Measurements from ENCODE around the gene SIGLEC11. TPM values are rescaled to one million over a fixed set of nuclear protein-coding genes. Genes with fewer than 3 reads are reported as not detected.
A peak's percentile ranks its signal among the peaks of the same experiment; 100 is the strongest.

SIGLEC11 gene
- total RNA-seq, 6 donors from 2014 or later, result 2.0 to 7.3 (median 4.4) TPM

DNA sequence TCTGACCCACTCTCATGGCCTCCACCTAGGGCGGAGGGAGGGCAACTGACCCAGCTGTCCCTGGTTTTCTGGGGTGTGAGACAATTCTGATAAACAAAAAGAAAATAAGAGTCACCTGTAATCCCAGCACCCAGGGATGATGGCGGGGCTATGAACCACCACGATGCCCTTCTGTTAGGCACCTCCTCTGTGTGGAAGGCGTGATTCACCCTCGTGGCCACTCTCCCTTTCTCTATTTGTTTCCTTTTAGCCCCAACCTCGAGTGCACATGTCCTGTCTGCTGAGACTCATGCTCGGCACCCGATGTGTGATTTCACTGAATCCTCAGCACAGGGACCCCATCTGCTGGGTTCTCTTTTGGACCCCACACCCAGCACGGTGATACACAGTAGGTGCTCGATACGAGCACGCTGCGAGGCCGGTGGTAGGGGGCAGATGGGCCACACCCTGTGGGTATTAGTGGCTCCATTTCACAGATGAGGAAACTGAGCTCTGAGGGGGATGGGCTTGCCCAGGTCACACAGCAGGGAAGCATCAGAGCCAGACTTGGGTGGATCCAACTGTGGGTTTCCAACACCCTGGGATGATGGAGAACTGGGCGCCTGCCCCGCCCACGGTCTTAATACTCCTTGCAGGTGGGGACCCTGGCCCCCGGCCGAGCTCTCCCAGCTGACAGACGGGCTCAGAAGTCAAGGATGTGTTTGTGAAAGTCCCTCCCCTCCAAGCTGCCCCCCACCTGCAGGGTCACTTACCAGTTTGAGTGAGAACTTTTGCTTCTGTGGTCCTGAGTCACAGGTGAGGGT is 39.3 kb upstream of the SIGLEC11 start:
- no peak for TF ChIP-seq EP300 (IDR thresholded peaks at IDR 0.05)
- TF ChIP-seq POLR2A (IDR thresholded peaks at IDR 0.05), result no peak
- no peak for TF ChIP-seq POLR2AphosphoS5 (IDR thresholded peaks at IDR 0.05)
- TF ChIP-seq, protein P1, sequence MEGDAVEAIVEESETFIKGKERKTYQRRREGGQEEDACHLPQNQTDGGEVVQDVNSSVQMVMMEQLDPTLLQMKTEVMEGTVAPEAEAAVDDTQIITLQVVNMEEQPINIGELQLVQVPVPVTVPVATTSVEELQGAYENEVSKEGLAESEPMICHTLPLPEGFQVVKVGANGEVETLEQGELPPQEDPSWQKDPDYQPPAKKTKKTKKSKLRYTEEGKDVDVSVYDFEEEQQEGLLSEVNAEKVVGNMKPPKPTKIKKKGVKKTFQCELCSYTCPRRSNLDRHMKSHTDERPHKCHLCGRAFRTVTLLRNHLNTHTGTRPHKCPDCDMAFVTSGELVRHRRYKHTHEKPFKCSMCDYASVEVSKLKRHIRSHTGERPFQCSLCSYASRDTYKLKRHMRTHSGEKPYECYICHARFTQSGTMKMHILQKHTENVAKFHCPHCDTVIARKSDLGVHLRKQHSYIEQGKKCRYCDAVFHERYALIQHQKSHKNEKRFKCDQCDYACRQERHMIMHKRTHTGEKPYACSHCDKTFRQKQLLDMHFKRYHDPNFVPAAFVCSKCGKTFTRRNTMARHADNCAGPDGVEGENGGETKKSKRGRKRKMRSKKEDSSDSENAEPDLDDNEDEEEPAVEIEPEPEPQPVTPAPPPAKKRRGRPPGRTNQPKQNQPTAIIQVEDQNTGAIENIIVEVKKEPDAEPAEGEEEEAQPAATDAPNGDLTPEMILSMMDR (IDR thresholded peaks at IDR 0.05), result no peak
- H3K9me3 ChIP-seq, result no peaks in the 10 kb centered on the region
- no peaks in the 10 kb centered on the region for H3K27me3 ChIP-seq
- no peak for ATAC-seq (ENCODE audit: low FRiP score in 2 of 2)
- H3K4me3 ChIP-seq, result no peak overlapping the region
- peaks cover 5 to 20% (median 11%) of the 10 kb centered on the region in 4 donors for H3K4me1 ChIP-seq
- WGBS, 2 donors, result 90 to 92% methylated on average over 14 to 15 of the region's 20 CpGs
- no peak for DNase-seq
- H3K27ac ChIP-seq, result no peak overlapping the region
- H3K36me3 ChIP-seq, result peaks cover 18 to 98% (median 78%) of the 10 kb centered on the region in 4 donors

DNA sequence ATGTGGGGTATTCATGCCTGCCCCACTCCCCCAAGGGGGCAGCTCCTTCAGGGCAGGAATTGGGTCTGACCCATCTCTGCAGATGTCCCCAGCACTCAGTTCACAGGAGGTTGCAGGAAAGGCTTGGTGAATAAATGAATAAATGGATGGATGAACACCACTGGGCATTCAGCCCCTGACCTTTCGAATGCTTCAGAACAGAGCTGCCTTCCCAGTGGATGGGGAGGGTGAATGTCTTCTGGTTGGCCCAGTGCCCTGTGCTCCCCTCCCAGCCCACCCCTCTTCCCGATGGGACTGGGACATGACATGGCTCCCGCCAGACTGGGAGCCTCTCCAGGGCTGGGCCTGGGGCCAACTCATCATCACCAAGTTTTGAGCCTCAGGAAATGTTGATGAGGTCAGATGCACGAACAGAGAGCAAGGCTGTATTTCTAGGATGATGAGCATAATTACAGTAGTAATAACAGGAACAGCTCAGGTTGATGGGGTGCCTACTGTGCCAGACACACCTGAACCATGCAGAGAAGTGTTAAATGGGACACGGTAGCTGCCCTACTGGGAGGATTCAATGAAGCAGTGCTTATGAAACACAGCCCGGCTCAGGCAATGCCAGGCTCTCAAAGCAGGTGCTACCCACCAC is 38.5 kb upstream of the SIGLEC11 start:
- Histone ChIP-seq H3K9me3 (no peaks in the 10 kb centered on the region), H3K36me3 (peaks cover 24 to 98% (median 79%) of the 10 kb centered on the region in 4 donors), H3K4me3 (no peak overlapping the region), H3K27ac (no peak overlapping the region), H3K4me1 (peaks cover 5 to 18% (median 10%) of the 10 kb centered on the region in 4 donors), H3K27me3 (no peaks in the 10 kb centered on the region)
- WGBS, 2 donors, result 78 to 87% methylated on average over 5 to 6 of the region's 6 CpGs
- no peak for DNase-seq
- no peak for ATAC-seq (ENCODE audit: low FRiP score in 2 of 2)
- TF ChIP-seq, protein P1 (IDR thresholded peaks at IDR 0.05), result no peak
- TF ChIP-seq POLR2A (IDR thresholded peaks at IDR 0.05) (no peak), EP300 (IDR thresholded peaks at IDR 0.05) (no peak), POLR2AphosphoS5 (IDR thresholded peaks at IDR 0.05) (no peak)

DNA sequence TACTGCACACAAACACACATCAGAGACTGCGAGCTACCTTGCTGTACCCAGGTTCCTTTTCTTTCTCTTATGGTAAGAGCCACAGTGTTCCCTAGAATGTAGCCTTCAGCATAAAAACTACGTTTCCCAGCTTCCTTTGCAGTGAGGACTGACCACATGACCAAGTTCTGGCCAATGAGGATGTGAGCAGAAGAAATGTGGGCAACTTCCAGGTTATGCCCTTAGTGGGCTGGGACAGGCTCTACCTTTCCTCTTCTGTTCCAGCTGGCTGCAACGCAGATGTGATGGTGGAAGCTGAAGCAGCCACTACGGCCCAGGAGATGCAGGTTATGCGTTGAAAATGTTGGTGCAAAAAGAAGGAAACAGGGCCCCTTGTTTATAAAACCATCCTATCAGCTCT is 36.7 kb upstream of the SIGLEC11 start:
- peak in 1 of 2 donors; percentile 40 for ATAC-seq (ENCODE audit: low FRiP score in 2 of 2)

DNA sequence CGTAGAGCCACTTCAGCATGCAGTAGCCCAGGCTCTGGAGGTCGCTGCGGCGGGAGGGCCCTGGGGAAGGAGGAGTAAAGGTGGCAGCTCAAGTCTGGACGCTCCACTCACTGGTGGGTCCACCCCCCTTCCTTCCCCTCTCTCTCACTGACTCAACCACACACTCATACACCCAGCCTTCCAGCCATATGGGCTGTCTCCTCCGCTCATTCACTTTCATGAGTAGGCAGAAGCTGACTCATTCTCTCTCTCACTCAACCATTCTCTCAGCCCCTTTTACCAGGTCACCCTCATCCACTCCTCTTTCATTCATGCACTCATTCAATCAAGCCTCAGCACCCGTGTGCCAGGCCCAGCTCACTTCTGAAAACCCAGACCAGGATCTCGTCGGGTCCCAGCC is 27.5 kb upstream of the SIGLEC11 start:
- Histone ChIP-seq H3K9me3 (no peaks in the 10 kb centered on the region), H3K27me3 (no peaks in the 10 kb centered on the region), H3K27ac (no peak overlapping the region), H3K4me1 (peaks cover 0 to 4% (median 0%) of the 10 kb centered on the region in 4 donors), H3K4me3 (no peak overlapping the region), H3K36me3 (peaks cover 11 to 95% (median 67%) of the 10 kb centered on the region in 4 donors)
- ATAC-seq (ENCODE audit: low FRiP score in 2 of 2) (no peak), DNase-seq (no peak)
- TF ChIP-seq, protein P1 (IDR thresholded peaks at IDR 0.05), result no peak
- TF ChIP-seq POLR2AphosphoS5 (IDR thresholded peaks at IDR 0.05), result no peak
- no peak for TF ChIP-seq EP300 (IDR thresholded peaks at IDR 0.05)
- no peak for TF ChIP-seq POLR2A (IDR thresholded peaks at IDR 0.05)
- 92 to 94% methylated on average over 9 of the region's 9 CpGs for WGBS, 2 donors

More for the DNA sequence above, 36.7 kb upstream of the SIGLEC11 start:
- Histone ChIP-seq H3K9me3 (no peaks in the 10 kb centered on the region), H3K4me1 (peaks cover 0 to 2% (median 0%) of the 10 kb centered on the region in 4 donors), H3K27ac (no peak overlapping the region), H3K36me3 (peaks cover 30 to 98% (median 79%) of the 10 kb centered on the region in 4 donors), H3K27me3 (no peaks in the 10 kb centered on the region), H3K4me3 (no peak overlapping the region)
- 73 to 85% methylated on average over 5 of the region's 5 CpGs for WGBS, 2 donors
- TF ChIP-seq POLR2A (IDR thresholded peaks at IDR 0.05) (no peak), POLR2AphosphoS5 (IDR thresholded peaks at IDR 0.05) (no peak), EP300 (IDR thresholded peaks at IDR 0.05) (no peak)
- TF ChIP-seq, protein P1 (IDR thresholded peaks at IDR 0.05), result no peak
- no peak for DNase-seq

All from upper lobe of left lung (tissue), 6 donors.